HUES64 (cell line): Measurements from ENCODE around the gene CTLA4.

ENCODE experiments used
- H3K27ac ChIP-seq: 2 replicates; pipeline ENCODE4 v1.7.0; 2013; ENCODE audit warnings: low read depth, low read length, inconsistent platforms
- H3K27me3 ChIP-seq: 2 replicates; pipeline ENCODE4 v1.6.1; 2013; ENCODE audit warnings: mild to moderate bottlenecking, low read length; ENCODE audit not compliant: insufficient read depth
- H3K36me3 ChIP-seq: 2 replicates; pipeline ENCODE4 v1.6.1; 2013; ENCODE audit warnings: mild to moderate bottlenecking, low read length; ENCODE audit not compliant: insufficient read depth
- H3K4me1 ChIP-seq: 2 replicates; pipeline ENCODE4 v1.6.1; 2013; ENCODE audit warnings: mild to moderate bottlenecking, low read length, moderate library complexity; ENCODE audit not compliant: insufficient read depth
- H3K4me3 ChIP-seq: 2 replicates; pipeline ENCODE4 v1.5.1; 2013; ENCODE audit warnings: mild to moderate bottlenecking, low read length, moderate library complexity
- H3K9ac ChIP-seq: 2 replicates; pipeline ENCODE4 v1.6.1; 2013; ENCODE audit warnings: mild to moderate bottlenecking, low read depth, low read length
- H3K9me3 ChIP-seq: 2 replicates; pipeline ENCODE4 v1.6.1; 2013; ENCODE audit warnings: low read depth, low read length; ENCODE audit not compliant: insufficient read depth
- WGBS: fragments of 150-250, 120-280 bp; methylation state at CpG from one replicate; pipeline ENCODE4 v1.1.7; 2013; ENCODE audit warnings: missing lambda C conversion rate; 5-methylcytosine and 5-hydroxymethylcytosine counted together

Gene CTLA4

DNA sequence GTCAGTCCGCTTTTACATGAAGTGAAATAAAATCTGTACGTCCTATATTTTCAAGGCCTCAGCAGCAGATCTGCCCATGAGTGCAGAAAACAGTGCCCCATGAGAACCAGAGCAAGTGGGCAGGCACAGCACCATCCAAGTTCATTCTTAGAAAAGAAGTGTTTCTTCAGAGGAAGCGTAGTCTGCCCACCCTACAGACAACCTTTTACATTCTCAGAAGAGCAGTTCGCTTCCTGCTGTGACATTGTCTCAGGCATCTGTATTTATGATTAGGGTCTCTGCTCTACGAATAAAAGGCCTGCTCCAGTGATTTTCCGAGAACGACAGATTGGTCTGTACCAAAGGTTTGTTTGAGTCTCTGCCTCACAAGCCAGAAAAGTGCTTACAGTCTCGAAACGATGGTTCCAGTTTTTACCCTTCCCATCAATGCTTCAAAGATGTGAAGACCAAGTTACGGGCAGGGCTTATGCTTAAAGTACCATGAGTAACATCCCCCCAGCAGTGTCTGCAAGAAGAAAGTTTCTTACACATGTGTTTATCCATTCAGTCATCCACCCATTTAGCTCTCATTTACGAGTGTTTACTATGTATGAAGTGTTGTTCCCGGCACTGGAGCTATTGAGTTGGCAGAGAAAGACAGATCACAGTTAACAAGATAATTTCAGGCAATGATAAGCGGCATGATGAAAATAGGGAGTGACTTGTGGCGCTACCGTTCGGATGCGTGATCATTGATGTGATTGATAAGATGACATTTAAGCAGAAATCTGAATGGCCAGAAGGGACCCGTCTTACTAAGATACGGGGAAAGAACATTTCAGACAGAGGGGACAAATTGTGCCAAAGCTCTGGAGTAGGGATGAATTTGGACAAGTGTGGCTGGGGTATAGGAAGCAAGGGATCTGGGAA lies 31.4 kb upstream of the CTLA4 start:
- no peak overlapping the region for H3K27ac ChIP-seq
- no peak overlapping the region for H3K9ac ChIP-seq
- no peaks in the 10 kb centered on the region for H3K27me3 ChIP-seq
- WGBS = 93% methylated on average over 19 of the region's 19 CpGs
- H3K36me3 ChIP-seq = no peaks in the 10 kb centered on the region
- H3K4me3 ChIP-seq = no peak overlapping the region
- peaks cover 6% of the 10 kb centered on the region; the same call in 1 of the 2 replicates for H3K4me1 ChIP-seq
- no peaks in the 10 kb centered on the region for H3K9me3 ChIP-seq

DNA sequence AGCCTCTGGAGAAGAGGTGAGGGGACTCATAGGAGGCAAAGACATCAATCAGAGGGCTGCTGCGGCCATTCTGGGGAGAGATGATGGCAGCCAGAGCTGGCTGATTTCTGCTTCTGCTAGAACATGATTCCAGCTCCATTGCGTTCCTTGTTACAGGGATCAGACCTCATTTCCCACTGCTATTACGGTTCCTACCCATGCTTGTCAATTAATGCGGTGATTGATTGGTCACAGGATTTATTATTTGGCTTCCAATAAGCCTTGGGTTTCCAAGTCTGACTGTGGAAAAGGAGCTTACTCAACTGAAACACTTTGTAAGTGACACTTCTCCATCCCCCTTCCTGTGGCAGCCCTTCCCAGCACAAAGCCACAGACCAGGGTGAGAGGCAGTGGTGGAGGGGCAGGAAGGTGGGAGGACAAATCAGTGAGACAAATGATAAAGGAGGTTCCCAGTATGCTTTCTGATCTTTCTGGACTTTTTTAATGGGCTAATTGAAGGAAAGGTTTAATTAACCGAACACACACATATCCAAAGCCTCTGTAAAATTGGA lies 26.8 kb upstream of the CTLA4 start:
- no peak overlapping the region for H3K4me3 ChIP-seq
- no peak overlapping the region for H3K9ac ChIP-seq
- no peak overlapping the region for H3K27ac ChIP-seq
- WGBS = 97% methylated on average over 4 of the region's 5 CpGs
- H3K27me3 ChIP-seq = no peaks in the 10 kb centered on the region
- peaks cover 6% of the 10 kb centered on the region; the same call in 1 of the 2 replicates for H3K4me1 ChIP-seq
- no peaks in the 10 kb centered on the region for H3K36me3 ChIP-seq
- H3K9me3 ChIP-seq = no peaks in the 10 kb centered on the region

DNA sequence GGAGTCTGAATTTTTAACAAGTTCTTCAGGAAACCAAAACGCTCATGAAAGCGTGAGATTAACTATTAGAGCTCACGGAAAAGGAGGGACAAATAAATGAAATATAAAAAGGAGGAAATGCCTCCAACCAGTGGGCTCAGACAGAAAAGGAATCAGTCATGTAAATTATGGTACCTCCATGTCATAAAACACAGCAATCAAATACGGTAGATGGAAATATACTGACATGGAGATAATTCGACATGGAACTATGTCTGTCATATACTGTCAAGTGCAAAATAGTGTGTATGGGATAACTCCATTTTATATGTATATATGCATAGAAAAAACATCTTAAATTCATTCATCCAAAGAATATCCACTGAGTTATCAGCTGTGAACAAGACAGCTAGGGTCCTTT lies 25.9 kb upstream of the CTLA4 start:
- Histone ChIP-seq H3K36me3 (no peaks in the 10 kb centered on the region), H3K4me3 (no peak overlapping the region), H3K9me3 (no peaks in the 10 kb centered on the region), H3K27ac (no peak overlapping the region), H3K9ac (no peak overlapping the region), H3K27me3 (no peaks in the 10 kb centered on the region), H3K4me1 (no peaks in the 10 kb centered on the region)
- 95% methylated on average over 4 of the region's 5 CpGs for WGBS

DNA sequence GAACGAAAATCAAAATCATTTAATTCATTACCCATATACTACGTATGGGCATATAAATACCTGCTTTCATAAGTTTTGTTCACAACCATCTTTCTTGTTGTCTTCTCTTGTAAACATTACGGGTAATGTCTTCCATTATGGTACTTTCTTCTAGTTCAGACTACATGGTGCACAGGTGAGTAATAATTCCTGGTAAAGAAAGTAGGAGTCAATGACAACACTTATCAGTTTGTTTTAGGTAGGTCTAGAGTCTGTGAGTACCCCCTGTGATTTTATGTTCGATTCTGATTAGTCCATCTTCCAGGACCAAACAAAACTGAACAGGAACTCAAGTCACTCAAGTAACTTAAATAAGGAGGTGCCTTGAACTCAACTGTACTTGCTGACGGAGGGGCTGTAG lies 25.2 kb upstream of the CTLA4 start:
- H3K36me3 ChIP-seq = no peaks in the 10 kb centered on the region
- H3K4me3 ChIP-seq = no peak overlapping the region
- 84% methylated on average over 4 of the region's 5 CpGs for WGBS
- no peak overlapping the region for H3K27ac ChIP-seq
- H3K9ac ChIP-seq = no peak overlapping the region
- H3K9me3 ChIP-seq = no peaks in the 10 kb centered on the region
- H3K4me1 ChIP-seq = no peaks in the 10 kb centered on the region
- H3K27me3 ChIP-seq = no peaks in the 10 kb centered on the region

DNA sequence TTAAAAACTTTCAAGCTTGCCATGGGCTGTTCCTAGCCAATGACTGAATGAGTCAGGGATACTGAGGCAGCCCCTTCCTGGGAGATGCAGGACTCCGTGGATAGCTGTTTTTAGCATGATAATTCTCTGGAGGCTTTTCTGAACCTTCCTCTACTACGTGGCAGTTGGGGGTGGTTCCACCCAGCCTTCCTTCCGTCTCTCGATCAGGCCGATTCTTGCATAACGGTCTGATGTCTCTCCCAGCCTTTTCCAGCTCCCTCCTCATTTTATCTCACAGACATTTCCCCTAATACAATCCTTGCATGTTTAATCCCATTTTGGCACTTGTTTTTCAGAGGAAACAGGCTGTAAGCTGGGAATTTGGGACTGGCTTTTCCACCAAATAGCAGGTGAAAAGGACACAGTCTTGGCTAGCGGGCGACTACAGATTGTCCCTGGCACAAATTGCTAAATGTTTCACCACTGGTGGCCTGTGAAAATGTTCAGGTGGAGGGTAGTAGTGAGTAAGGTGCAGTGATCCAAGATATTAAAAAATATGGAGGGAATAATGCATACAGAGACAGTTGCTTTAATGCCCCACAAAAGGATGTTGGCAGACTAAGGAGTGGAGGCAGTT lies 21.0 kb upstream of the CTLA4 start:
- Histone ChIP-seq H3K4me3 (no peak overlapping the region), H3K9me3 (no peaks in the 10 kb centered on the region), H3K27ac (no peak overlapping the region), H3K4me1 (no peaks in the 10 kb centered on the region), H3K27me3 (no peaks in the 10 kb centered on the region), H3K36me3 (no peaks in the 10 kb centered on the region), H3K9ac (no peak overlapping the region)
- WGBS = 87% methylated on average over 8 of the region's 8 CpGs

DNA sequence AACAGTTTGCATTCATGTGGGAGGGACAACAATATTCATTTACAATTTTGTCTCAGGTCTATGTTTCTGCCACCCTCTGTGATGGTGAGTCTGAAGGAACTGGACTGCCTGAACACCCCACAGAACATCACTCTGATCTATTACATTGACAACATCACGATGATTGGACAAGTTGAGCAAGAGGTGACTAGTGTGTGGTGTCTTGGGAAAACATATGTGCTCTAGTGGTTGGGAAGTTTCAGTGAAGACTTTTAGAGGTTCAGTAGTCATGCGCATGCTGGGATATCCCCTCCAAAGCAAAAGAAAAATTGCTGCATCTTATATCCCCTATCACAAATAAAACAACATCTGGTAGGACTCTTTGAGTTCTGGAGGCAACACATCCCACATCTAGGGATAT lies 18.6 kb upstream of the CTLA4 start:
- Histone ChIP-seq H3K9me3 (no peaks in the 10 kb centered on the region), H3K27me3 (no peaks in the 10 kb centered on the region), H3K9ac (no peak overlapping the region), H3K4me3 (no peak overlapping the region), H3K27ac (no peak overlapping the region), H3K4me1 (no peaks in the 10 kb centered on the region), H3K36me3 (no peaks in the 10 kb centered on the region)
- 100% methylated on average over 2 of the region's 2 CpGs for WGBS

DNA sequence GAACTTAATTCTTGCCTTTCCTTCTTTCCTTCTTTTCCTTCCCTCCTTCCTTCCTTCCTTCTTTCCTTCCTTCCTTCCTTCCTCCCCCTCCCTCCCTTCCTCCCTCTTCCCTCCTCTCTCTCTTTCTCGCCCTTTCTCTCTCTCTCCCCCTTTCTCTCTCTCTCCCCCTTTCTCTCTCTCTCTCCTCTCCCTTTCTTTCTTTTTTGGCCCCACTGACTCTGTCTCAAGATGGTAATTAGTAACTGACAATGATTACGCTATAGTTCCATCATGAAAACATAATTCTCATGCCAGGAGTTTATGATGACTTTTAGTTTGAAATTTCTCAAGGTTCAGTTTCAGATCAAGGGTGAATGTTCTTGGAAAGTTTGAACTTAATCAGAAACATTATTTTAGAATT lies 14.8 kb upstream of the CTLA4 start:
- 72% methylated on average over 1 of the region's 2 CpGs for WGBS
- Histone ChIP-seq H3K9ac (no peak overlapping the region), H3K27ac (no peak overlapping the region), H3K9me3 (no peaks in the 10 kb centered on the region), H3K4me3 (no peak overlapping the region), H3K4me1 (no peaks in the 10 kb centered on the region), H3K36me3 (no peaks in the 10 kb centered on the region), H3K27me3 (no peaks in the 10 kb centered on the region)

DNA sequence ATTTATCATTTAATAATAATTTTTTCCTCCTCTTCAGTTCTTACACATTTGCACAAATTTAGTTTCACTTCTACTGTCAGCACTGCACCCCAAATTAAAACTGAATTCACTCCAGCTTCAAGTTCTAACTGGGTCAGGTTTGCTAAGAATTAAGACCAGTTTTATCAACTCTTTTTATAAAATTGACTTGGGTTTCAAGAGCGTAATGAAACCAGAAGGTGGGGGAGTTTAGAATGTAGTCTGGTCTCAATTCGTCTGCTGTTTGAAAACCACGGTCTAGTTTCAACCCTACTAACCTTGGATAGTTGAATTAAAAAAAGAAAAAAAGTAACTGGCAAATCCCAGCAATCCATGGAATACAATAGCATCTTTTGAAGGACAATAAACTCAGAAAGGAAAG lies 14.3 kb upstream of the CTLA4 start:
- Histone ChIP-seq H3K4me1 (no peaks in the 10 kb centered on the region), H3K36me3 (no peaks in the 10 kb centered on the region), H3K27me3 (no peaks in the 10 kb centered on the region), H3K9me3 (no peaks in the 10 kb centered on the region), H3K4me3 (no peak overlapping the region), H3K9ac (no peak overlapping the region), H3K27ac (no peak overlapping the region)
- 88% methylated on average over 3 of the region's 3 CpGs for WGBS

DNA sequence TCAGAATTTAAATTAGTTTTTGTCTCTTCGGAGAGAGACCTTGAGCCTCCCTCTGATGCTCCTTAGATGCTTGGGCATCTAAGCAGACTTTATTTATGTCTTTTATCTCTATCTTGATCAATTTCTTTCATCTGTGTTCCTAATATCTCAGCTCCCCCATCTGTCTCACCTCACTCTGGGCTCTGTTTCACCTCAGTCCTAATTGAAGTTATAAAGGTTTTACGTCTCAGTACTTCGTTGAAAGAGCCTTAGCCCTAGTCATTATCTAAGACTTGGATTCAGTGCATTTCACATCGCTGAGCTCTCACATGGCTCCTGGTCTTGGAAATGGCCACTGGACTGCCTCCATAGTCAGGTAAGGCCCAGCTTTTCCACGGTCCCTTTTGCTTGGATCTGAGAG lies 13.8 kb upstream of the CTLA4 start:
- no peaks in the 10 kb centered on the region for H3K9me3 ChIP-seq
- WGBS = 91% methylated on average over 5 of the region's 5 CpGs
- no peaks in the 10 kb centered on the region for H3K27me3 ChIP-seq
- H3K9ac ChIP-seq = no peak overlapping the region
- no peaks in the 10 kb centered on the region for H3K36me3 ChIP-seq
- no peaks in the 10 kb centered on the region for H3K4me1 ChIP-seq
- H3K4me3 ChIP-seq = no peak overlapping the region
- H3K27ac ChIP-seq = no peak overlapping the region

DNA sequence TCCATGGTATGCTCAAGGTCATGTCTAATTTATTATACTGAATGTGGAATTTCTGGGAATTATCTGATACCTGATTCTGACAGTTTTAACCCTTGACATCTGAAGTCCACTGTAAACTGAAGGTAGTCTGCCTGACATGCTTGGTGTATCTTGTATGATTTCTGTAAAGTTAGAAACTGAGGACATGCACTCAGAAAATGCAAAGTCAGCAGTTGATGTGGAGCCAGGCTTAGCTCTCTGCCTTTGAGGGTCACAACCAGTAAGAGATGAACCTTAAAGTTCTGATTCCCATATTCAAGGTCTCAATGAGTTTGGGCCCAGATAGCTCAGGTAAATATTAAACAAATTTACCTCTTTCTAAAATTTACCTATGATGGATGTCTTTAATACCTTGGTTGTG lies 12.3 kb upstream of the CTLA4 start:
- H3K9me3 ChIP-seq = no peaks in the 10 kb centered on the region
- H3K9ac ChIP-seq = no peak overlapping the region
- no peaks in the 10 kb centered on the region for H3K27me3 ChIP-seq
- no peaks in the 10 kb centered on the region for H3K4me1 ChIP-seq
- no peaks in the 10 kb centered on the region for H3K36me3 ChIP-seq
- no peak overlapping the region for H3K4me3 ChIP-seq
- H3K27ac ChIP-seq = no peak overlapping the region

DNA sequence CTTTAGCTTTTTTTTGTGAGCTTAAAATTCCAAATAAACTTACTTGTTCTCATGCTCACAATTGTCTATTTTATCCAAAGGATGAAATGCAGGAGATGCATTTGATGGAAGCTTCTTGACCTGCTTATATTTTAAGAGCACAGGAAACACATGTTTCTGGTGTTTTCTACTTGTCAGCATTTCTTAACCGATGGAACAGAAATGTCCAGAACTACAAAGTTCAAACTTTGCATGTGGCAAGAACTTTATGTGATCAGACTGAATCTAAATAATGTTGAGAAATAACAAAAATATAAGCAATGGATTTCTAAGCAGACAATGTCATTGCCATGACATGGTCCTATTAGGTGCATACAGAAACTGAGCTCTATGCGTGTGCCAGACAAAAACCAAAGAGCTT lies 9.9 kb upstream of the CTLA4 start:
- 89% methylated on average over 2 of the region's 2 CpGs for WGBS
- H3K9ac ChIP-seq = no peak overlapping the region
- no peaks in the 10 kb centered on the region for H3K9me3 ChIP-seq
- H3K27me3 ChIP-seq = no peaks in the 10 kb centered on the region
- H3K4me1 ChIP-seq = no peaks in the 10 kb centered on the region
- H3K4me3 ChIP-seq = no peak overlapping the region
- H3K27ac ChIP-seq = no peak overlapping the region
- no peaks in the 10 kb centered on the region for H3K36me3 ChIP-seq
